Measurements from ENCODE around the gene PGM2L1.

DNA sequence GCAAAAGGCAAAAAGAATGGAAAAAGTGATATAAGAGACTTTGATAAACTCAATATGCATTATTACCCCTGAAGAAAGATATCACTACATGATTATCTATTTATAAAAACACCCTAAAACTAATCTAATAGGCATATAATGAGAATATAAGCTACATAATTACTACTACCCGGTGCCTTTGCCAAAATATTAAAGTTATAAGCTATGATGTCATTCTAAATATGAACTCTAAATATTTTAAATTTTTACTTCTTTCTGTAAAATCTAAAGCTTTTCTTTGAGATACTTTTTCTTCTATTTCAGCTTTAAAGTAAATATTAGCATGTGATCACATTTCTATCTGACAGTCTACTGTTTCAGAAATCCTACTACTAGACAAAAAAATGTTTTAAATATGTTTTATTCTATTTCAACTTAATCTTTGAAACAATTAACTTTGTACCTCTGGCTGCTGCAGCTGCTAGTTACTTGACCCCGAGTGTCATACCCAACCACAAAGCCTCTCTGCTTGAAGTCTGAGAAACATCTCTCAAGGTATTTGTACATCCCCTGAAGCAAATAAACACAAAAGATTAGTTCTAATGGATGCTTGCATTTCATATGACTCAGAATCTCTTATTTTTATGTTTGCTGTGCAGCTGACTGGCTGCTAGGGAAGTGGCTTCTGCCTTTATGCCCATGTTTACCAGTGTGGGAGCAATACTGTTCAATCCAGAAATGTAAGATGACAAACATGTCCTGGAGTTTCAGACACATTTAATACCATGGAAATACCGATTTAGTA, 26.8 kb downstream of the PGM2L1 start:
- TF ChIP-seq, protein P1, sequence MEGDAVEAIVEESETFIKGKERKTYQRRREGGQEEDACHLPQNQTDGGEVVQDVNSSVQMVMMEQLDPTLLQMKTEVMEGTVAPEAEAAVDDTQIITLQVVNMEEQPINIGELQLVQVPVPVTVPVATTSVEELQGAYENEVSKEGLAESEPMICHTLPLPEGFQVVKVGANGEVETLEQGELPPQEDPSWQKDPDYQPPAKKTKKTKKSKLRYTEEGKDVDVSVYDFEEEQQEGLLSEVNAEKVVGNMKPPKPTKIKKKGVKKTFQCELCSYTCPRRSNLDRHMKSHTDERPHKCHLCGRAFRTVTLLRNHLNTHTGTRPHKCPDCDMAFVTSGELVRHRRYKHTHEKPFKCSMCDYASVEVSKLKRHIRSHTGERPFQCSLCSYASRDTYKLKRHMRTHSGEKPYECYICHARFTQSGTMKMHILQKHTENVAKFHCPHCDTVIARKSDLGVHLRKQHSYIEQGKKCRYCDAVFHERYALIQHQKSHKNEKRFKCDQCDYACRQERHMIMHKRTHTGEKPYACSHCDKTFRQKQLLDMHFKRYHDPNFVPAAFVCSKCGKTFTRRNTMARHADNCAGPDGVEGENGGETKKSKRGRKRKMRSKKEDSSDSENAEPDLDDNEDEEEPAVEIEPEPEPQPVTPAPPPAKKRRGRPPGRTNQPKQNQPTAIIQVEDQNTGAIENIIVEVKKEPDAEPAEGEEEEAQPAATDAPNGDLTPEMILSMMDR (IDR thresholded peaks at IDR 0.05; ENCODE audit: low read depth, low read length, missing input control) = no peak
- TF ChIP-seq, protein P2, sequence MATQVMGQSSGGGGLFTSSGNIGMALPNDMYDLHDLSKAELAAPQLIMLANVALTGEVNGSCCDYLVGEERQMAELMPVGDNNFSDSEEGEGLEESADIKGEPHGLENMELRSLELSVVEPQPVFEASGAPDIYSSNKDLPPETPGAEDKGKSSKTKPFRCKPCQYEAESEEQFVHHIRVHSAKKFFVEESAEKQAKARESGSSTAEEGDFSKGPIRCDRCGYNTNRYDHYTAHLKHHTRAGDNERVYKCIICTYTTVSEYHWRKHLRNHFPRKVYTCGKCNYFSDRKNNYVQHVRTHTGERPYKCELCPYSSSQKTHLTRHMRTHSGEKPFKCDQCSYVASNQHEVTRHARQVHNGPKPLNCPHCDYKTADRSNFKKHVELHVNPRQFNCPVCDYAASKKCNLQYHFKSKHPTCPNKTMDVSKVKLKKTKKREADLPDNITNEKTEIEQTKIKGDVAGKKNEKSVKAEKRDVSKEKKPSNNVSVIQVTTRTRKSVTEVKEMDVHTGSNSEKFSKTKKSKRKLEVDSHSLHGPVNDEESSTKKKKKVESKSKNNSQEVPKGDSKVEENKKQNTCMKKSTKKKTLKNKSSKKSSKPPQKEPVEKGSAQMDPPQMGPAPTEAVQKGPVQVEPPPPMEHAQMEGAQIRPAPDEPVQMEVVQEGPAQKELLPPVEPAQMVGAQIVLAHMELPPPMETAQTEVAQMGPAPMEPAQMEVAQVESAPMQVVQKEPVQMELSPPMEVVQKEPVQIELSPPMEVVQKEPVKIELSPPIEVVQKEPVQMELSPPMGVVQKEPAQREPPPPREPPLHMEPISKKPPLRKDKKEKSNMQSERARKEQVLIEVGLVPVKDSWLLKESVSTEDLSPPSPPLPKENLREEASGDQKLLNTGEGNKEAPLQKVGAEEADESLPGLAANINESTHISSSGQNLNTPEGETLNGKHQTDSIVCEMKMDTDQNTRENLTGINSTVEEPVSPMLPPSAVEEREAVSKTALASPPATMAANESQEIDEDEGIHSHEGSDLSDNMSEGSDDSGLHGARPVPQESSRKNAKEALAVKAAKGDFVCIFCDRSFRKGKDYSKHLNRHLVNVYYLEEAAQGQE (IDR thresholded peaks at IDR 0.05) = no peak
- TF ChIP-seq SP1 (IDR thresholded peaks at IDR 0.05) (no peak), NR2F2 (IDR thresholded peaks at IDR 0.05) (no peak), JUND (IDR thresholded peaks at IDR 0.05) (no peak)
- TF ChIP-seq, protein P3, sequence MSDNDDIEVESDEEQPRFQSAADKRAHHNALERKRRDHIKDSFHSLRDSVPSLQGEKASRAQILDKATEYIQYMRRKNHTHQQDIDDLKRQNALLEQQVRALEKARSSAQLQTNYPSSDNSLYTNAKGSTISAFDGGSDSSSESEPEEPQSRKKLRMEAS (IDR thresholded peaks at IDR 0.05) = no peak
- TF ChIP-seq, protein P4, sequence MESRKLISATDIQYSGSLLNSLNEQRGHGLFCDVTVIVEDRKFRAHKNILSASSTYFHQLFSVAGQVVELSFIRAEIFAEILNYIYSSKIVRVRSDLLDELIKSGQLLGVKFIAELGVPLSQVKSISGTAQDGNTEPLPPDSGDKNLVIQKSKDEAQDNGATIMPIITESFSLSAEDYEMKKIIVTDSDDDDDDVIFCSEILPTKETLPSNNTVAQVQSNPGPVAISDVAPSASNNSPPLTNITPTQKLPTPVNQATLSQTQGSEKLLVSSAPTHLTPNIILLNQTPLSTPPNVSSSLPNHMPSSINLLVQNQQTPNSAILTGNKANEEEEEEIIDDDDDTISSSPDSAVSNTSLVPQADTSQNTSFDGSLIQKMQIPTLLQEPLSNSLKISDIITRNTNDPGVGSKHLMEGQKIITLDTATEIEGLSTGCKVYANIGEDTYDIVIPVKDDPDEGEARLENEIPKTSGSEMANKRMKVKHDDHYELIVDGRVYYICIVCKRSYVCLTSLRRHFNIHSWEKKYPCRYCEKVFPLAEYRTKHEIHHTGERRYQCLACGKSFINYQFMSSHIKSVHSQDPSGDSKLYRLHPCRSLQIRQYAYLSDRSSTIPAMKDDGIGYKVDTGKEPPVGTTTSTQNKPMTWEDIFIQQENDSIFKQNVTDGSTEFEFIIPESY (IDR thresholded peaks at IDR 0.05) = no peak

Data from liver (tissue), 3 donors.